Measurements from ENCODE around the gene CORIN.
"Not testable (repeated sequence)": the region's sequence is repeated elsewhere in the genome, so short reads cannot be mapped to it uniquely, and the experiment has no call there.

The CORIN gene

DNA sequence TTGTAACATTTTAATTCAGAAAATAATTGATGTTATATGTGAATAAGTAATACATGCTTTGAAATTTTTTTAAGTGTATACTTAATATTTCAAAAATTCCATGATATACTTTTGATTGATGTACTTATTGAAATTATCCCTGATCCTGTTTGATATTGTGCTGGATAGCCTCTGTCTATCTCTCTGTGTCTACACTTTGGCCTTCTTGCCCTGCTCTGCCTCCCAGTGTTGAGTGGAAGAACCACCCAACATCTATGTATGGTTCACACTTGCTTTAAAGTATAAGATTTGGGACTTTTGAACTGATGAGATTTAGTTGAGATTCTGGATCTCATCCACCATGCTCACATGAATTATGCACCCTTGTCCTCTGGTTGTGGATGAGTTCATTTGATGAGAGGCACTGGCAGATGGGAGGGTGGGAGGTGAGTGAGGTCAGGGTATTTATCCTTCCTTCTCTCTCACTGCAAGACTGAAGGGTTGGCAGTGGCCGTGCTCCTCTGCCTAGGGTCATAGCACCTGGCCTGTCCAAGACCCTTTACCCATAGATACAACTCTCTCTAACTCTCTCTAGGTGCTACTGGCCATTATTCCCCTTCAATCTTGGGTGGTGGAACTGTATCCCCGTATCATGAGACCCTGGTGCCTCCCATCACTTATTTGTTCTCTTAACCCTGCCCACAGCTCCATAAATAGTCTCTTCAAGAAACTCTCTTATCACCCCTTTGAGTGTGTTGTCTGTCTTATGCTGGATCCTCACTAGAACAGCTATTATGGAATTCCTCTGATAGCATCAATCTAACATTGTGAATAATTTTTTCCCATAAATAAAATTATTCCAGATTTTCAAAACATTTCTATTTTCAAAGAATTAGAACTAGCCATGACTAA, 75.2 kb downstream of the CORIN start:
- DNase-seq = no peak

DNA sequence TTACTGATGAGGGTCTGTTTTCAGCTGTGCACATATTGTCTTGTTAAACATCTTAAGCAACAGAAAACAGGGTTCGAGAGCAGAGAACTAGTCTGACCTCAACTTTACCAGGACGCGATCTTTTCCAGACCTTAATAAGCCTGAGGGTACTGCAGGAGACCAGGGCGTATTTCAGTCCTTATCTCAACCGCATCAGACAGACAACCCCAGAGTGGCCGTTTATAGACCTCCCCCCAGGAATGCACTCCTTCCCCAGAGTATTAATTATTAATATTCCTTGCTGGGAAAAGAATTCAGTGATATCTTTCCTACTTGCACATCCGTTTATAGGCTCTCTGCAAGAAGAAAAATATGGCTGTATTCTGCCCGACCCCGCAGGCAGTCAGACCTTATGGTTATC, 84.6 kb downstream of the CORIN start:
- DNase-seq = not testable (repeated sequence)

GRCh38 chr4:47752214-47752613, 85.7 kb downstream of the CORIN start:
- no peak for DNase-seq

DNA sequence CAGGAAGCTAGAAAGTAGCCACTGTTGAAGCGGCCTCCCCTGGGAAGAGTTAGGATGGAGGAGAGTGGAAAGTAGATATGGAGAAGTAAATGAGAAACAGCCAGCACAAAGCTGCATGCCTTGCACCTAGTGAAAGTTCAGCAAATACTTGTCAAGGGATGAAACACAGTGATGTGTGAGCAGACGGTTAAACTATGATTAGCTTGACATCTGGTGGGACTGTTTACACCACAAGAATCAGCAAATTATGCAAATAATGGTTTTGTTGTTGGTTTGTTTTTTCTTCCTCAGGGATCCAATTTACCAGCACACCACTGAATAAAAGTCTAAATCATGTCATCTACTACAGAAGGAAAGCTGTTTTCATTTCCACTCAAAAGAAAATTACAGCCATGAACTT, 87.1 kb downstream of the CORIN start:
- no peak for DNase-seq

GRCh38 chr4:47749858-47750257, 88.0 kb downstream of the CORIN start:
- no peak for DNase-seq

- no peak for DNase-seq
Measured at GRCh38 chr4:47749060-47749459, 88.8 kb downstream of the CORIN start.

DNA sequence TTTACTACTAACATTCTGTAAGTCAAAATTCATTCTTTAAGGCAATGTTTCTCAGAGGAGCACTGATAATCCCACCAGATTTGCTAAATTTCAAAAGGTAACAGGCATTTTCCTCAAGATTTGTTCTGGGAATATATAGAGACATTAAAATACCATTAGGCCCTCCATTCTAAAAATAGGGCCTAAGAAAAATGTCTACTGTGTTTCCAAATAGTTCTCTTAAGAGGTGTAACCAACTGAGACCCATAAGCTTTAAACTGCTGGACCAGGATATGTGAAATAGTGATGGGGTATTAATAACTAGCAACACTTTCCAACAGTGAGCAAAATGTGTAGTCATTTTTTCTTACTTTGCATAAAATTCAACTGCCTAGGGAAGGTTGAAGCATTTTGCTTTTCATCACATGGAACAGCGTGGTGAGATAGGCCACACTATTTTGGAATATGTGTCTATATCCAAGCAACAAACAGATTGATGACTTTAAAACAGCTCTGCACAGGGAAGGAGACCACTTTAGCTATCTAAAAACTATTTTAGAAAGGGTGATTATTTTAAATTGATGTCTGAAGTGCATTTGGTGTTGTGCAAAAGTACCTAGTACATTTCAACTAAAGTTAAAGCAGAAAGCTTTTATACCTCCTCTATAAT, 89.9 kb downstream of the CORIN start:
- no peak for DNase-seq

GRCh38 chr4:47747211-47747610, 90.7 kb downstream of the CORIN start:
- no peak for DNase-seq

GRCh38 chr4:47746122-47746521, 91.7 kb downstream of the CORIN start:
- no peak for DNase-seq

- DNase-seq = no peak
Measured at GRCh38 chr4:47744843-47745382, 93.0 kb downstream of the CORIN start.

DNA sequence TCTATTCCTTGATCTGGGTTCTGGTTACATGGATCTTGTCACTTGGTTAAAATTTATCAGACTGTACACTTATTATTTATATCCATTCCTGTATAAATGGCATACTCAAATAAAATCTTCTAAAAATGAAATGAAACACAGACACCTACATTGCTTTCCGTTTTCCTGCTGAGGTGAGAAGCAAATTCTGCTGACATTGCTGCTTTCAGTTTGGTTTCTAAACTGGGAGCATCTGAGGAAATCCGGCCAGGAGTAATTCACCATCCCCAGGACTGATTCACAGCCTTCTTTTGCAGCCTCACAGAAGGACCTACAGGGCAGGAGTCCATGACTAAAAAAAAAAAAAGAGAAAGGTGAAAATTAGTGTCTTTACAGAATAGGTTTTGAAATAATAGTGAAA, 93.6 kb downstream of the CORIN start:
- DNase-seq = no peak

DNA sequence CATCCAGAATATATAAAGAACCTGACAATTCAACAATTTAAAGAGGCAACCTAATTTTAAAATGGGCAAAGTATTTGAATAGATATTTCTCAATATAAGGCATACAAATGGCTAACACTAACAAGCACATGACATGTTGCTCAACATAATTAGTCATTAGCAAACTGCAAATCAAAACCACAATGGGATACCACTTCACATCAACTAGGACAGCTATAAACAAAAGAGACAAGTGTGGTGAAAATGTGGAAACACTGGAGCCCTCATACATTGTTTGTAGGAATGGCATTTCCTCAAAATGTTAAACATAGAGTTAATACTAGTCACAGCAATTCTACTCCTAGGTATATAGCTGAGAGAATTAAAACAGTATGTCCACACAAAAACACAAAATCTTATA, 96.7 kb downstream of the CORIN start:
- no peak for DNase-seq

DNA sequence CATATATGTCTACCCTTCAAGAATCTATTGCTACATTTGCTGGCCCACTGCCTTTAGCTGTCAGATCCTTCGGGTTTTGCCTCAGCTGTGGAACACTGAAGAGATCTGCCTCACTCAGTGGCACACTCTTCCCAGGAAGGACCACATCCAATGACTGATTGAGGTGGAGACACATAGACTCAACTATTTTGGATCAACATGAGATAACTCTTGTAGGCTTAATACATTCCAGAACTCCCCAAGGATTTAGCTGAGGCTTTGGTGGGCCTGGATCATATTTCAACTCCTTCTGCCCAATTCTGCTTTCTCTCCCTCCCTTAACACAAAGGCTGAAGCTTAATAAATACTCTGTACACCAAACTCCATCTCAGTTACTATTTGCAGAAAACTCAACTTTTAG, 100.5 kb downstream of the CORIN start:
- DNase-seq = no peak

DNA sequence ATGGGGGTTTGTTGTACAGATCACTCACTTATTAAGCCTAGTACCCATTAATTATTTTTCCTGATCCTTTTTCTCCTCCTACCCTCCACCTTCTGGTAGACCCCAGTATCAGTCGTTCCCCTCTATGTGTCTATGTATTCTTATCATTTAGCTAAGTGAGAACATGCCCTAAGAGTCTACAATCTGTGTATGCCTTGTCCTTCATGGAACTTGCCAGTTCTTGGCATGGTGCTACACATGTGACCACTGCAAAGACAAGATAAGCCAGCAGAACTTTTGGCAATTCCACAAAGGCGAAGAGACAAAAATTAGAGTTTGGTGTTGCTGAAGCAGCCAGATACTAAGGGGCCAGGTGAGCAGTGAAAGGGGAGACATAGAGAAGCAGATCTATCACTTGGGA, 101.3 kb downstream of the CORIN start:
- no peak for DNase-seq

DNA sequence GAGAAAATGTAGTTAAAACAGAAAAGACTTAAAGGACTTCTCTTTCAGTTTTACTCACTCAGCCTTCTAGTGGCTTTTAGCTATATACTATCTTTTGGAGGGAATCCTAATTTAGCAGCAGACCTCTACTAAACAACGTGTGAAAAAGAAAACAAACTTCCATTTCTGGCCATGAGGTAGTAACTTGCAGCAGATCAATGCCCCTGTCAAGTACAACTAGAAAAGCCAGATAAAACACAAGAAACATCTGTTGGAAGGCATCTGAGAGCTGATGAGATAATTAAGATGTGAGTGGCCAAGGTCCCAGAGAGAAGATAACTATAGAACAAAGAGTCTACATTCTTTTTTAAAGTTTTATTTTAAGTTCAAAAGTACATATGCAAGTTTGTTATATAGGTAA, 101.7 kb downstream of the CORIN start:
- DNase-seq = no peak

GRCh38 chr4:47733302-47734175, 104.3 kb downstream of the CORIN start:
- DNase-seq = no peak

DNA sequence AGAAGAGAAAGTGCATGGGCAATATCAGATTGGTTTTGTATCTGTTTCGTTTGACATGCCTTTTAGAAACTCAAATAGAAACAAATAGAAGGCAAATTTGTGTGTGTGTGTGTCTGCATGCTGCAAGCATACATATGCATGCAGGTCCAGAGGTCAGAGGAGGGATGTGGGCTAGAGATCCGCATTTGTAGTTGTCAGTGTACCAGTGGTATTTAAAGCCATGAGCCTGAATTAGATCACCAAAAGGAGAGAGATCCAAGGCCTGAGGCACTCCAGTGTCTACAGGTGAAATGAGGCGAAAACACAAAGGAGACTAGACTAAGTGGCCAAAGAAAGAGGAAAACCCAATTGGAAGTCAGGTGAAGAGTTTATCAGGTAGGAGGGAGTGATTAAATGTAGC, 106.7 kb downstream of the CORIN start:
- no peak for DNase-seq

- DNase-seq = no peak
Measured at GRCh38 chr4:47729131-47729680, 108.7 kb downstream of the CORIN start.

GRCh38 chr4:47721892-47722575, 115.8 kb downstream of the CORIN start:
- DNase-seq = no peak

DNA sequence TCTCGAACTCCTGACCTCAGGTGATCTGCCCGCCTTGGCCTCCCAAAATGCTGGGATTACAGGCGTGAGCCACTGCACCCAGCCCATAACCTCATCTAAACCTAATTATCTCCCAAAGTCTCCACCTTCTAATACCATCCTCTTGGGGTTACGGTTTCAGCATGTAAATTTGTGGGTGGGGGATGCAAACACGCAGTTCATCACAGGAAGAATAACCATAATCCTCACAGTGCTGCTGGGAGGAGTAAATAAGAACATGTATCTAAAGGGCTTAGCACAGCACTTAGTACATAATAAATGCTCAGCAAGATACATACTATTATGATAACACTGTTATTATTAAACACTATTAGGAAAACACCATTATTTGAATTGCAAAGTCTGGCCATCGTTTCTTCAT, 116.4 kb downstream of the CORIN start:
- DNase-seq = no peak

DNA sequence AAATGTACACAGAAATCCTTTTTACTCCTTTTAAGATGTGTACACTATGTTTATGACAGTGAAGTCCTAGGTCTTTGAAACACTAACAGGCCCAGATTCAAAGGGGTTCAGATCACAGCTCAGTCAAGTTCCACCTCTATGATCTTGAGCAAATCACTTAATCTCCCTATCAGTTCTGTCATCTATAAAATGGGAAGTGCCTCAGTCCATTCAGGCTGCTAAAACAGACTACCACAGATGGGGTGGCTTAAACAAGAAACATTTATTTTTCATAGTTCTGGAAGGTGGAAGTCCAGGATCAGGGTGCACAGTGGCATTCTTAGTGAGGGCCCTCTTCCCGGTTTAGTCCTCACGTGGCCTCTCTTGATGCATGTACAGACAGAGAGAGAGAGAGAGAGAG, 117.1 kb downstream of the CORIN start:
- no peak for DNase-seq

DNA sequence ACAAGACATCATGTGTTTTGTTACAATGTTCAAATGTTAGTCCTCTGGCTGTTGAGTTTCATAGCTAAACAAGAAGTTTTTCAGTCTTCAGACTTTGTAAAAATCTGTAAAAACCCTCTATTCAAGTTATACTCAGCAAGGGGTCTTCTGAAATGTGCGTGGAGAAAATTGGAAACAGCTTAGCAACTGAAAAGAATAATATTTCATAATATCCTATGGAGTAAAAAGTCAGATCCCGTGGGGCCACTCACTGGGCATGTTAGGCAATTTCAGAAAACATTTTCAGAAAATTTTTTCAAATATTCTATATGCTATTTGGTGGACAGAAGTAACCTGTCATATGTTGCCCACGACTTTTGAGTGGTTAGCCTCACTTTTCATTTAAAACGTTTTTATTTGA, 118.3 kb downstream of the CORIN start:
- DNase-seq = no peak
